Stimulated activated CD4-positive, alpha-beta T cell treated with anti-CD3 and anti-CD28 coated beads, Interleukin-12 subunit alpha, Interleukin-12 subunit beta, amount 100 ng/mL, for 48 hours (primary cell): ENCODE measurements around the gene TAOK3.

Experiments used
- DNase-seq, 3 donors: peaks; one replicate each; pipeline ENCODE4 v3.0.0-alpha.2; 2020; ENCODE audit warnings: low read depth in 2 of 3, low spot score in 1 of 3

The TAOK3 gene

GRCh38 chr12:118342090-118342489 is 30.6 kb downstream of the TAOK3 start:
- DNase-seq, result no peak

- no peak for DNase-seq
These were observed 35.4 kb downstream of the TAOK3 start for GRCh38 chr12:118337194-118337838.

- DNase-seq, result no peak
These were observed 36.6 kb downstream of the TAOK3 start for GRCh38 chr12:118336123-118336522.

GRCh38 chr12:118334939-118335567 is 37.7 kb downstream of the TAOK3 start:
- DNase-seq, result no peak

- DNase-seq, result no peak
These were observed 38.5 kb downstream of the TAOK3 start for GRCh38 chr12:118334241-118334640.

GRCh38 chr12:118332511-118332910 is 40.2 kb downstream of the TAOK3 start:
- no peak for DNase-seq

GRCh38 chr12:118330421-118331018 is 42.2 kb downstream of the TAOK3 start:
- no peak for DNase-seq

GRCh38 chr12:118328486-118329330 is 44.0 kb downstream of the TAOK3 start:
- no peak for DNase-seq

- DNase-seq, result no peak
These were observed 45.3 kb downstream of the TAOK3 start for GRCh38 chr12:118327391-118327790.

GRCh38 chr12:118326991-118327390 is 45.7 kb downstream of the TAOK3 start:
- no peak for DNase-seq

GRCh38 chr12:118325081-118325480 is 47.6 kb downstream of the TAOK3 start:
- DNase-seq, result no peak

GRCh38 chr12:118319627-118320026 is 53.1 kb downstream of the TAOK3 start:
- no peak for DNase-seq

- DNase-seq, result no peak
These were observed 54.0 kb downstream of the TAOK3 start for GRCh38 chr12:118318744-118319143.

GRCh38 chr12:118317729-118318128 is 55.0 kb downstream of the TAOK3 start:
- DNase-seq, result no peak

GRCh38 chr12:118315821-118316220 is 56.9 kb downstream of the TAOK3 start:
- DNase-seq, result no peak

GRCh38 chr12:118312578-118312977 is 60.1 kb downstream of the TAOK3 start:
- DNase-seq, result no peak

- DNase-seq, result no peak
These were observed 61.0 kb downstream of the TAOK3 start for GRCh38 chr12:118311666-118312065.

GRCh38 chr12:118310320-118310719 is 62.4 kb downstream of the TAOK3 start:
- no peak for DNase-seq

- peak in 1 of 3 donors; percentile 3 for DNase-seq
These were observed 64.7 kb downstream of the TAOK3 start for GRCh38 chr12:118308006-118308405.

GRCh38 chr12:118307069-118307954 is 65.4 kb downstream of the TAOK3 start:
- DNase-seq, result peak; percentile 30 to 60 (median 39)

- DNase-seq, result no peak
These were observed 68.6 kb downstream of the TAOK3 start for GRCh38 chr12:118304093-118304492.
